Progenitor cell of endocrine pancreas (in vitro differentiated cells): ENCODE data around the gene PTOV1. TPM values are rescaled to one million over a fixed set of nuclear protein-coding genes. Genes with fewer than 3 reads are reported as not detected.

Source experiments
- DNase-seq: peaks from one replicate; pipeline ENCODE4 v3.0.0; 2021; ENCODE audit warnings: low spot score; ENCODE audit not compliant: unreplicated experiment
- H3K27ac Mint-ChIP-seq: 2 replicates; pipeline ENCODE4 v1.8.0; 2021; ENCODE audit warnings: mild to moderate bottlenecking, moderate library complexity, mixed read lengths
- H3K27me3 Mint-ChIP-seq: 2 replicates; pipeline ENCODE4 v1.8.0; 2021; ENCODE audit warnings: mixed read lengths
- H3K36me3 Mint-ChIP-seq: 2 replicates; pipeline ENCODE4 v1.8.0; 2022; ENCODE audit warnings: mixed read lengths; ENCODE audit not compliant: insufficient read depth
- H3K4me1 Mint-ChIP-seq: 2 replicates; pipeline ENCODE4 v1.8.0; 2021; ENCODE audit warnings: low read depth, mixed read lengths
- H3K4me3 Mint-ChIP-seq: 2 replicates; pipeline ENCODE4 v1.8.0; 2021; ENCODE audit warnings: low read depth, mild to moderate bottlenecking, moderate library complexity, mixed read lengths
- H3K9me3 Mint-ChIP-seq: 2 replicates; pipeline ENCODE4 v1.8.0; 2021; ENCODE audit warnings: low read depth, mixed read lengths
- total RNA-seq: library from RNA; stranded (reverse); gene quantifications from 2 replicates; pipeline ENCODE4 v1.2.1, GENCODE V29; 2021
- TF ChIP-seq, protein P1 (sequence below): fragments of 200-600 bp; sonication (generic); IDR thresholded peaks from one replicate; pipeline ENCODE4 v1.5.0; 2021; ENCODE audit warnings: antibody characterized with exemption, mild to moderate bottlenecking; ENCODE audit not compliant: unreplicated experiment

The PTOV1 gene
- total RNA-seq, 1 donor from 2014 or later, result 564 TPM

DNA sequence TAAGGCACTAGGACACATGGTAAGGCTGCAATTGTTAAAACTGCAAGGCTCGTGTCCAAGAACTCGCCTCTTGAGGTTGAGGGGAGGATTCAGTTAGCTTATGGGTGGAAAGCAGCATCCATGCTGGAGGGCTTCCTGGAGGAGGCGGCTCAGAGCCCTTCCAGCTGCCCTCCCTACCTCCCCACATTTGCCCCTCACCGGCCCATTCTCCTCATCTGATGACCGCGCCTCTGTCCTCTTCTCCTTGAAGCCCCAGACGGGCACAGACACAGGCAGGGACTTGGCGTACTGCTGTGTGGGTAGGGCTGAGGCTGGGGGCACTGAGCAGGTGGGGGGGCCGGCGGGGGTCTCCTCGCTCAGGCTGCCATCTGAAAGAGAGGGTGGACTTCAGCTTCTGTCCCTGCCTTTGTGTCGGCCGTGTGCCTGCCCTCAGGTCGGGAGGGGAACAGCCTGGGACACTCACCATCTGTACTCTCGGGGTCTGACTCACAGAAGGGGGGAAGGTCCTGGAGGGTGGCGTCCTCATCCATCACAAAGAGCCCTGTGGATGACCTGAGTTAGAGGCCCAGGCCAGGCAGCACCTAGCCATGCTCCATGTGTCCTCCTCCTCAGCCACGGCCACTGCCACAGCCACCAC lies 20.5 kb downstream of the PTOV1 start:
- H3K4me1 Mint-ChIP-seq, result peaks cover 14% of the 10 kb centered on the region
- no peak for DNase-seq
- TF ChIP-seq, protein P1, sequence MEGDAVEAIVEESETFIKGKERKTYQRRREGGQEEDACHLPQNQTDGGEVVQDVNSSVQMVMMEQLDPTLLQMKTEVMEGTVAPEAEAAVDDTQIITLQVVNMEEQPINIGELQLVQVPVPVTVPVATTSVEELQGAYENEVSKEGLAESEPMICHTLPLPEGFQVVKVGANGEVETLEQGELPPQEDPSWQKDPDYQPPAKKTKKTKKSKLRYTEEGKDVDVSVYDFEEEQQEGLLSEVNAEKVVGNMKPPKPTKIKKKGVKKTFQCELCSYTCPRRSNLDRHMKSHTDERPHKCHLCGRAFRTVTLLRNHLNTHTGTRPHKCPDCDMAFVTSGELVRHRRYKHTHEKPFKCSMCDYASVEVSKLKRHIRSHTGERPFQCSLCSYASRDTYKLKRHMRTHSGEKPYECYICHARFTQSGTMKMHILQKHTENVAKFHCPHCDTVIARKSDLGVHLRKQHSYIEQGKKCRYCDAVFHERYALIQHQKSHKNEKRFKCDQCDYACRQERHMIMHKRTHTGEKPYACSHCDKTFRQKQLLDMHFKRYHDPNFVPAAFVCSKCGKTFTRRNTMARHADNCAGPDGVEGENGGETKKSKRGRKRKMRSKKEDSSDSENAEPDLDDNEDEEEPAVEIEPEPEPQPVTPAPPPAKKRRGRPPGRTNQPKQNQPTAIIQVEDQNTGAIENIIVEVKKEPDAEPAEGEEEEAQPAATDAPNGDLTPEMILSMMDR, result no peak
- no peaks in the 10 kb centered on the region for H3K27me3 Mint-ChIP-seq
- H3K36me3 Mint-ChIP-seq, result peaks cover 5% of the 10 kb centered on the region
- peak overlapping the region; percentile 89 for H3K27ac Mint-ChIP-seq
- H3K4me3 Mint-ChIP-seq, result peak overlapping the region; percentile 37
- H3K9me3 Mint-ChIP-seq, result no peaks in the 10 kb centered on the region

DNA sequence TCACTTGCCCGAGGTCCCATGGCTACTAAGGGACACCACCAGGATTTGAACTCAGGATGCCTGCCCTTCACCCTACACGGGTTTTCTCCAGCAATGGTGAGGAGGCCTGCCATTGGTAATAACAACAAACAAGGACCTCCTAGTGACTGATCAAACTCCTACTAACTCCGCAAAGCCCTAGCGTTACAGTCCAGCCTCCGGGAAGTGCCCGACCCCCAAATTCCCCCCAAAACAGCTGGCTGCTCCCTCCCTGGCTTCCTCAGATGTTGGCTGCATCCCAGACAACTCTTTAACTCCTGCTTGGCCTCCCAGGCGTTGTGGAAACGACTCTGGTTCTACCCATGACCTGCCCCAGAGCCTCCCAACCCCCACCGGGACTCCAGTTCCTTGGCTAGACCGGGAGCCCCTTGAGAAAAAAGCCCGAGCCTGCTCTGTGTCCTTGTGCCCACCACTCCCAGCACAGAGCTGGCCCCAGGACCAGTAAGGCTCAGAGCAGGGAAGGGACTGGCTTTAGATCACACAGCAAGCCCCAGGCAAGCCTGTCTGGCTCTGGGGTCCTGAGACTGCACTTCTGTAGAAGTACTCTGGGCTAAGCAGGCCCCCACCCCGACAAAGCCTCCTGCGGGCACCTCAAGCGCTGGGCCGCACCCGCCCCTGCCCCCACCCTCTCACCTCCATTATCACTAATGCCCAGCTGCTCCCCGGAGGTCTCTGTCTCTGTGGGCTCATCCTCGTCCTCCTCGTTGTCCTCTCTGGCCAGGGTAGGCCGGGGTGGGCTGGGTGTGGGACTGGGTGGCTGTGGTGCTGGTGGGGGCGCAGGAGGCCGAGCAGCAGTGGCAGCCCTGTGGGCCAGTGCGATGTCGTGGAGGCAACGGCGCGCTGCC lies 21.5 kb downstream of the PTOV1 start:
- Mint-ChIP-seq H3K27me3 (no peaks in the 10 kb centered on the region), H3K4me1 (peaks cover 11% of the 10 kb centered on the region), H3K36me3 (peaks cover 3% of the 10 kb centered on the region), H3K4me3 (peak overlapping the region; percentile 37), H3K9me3 (no peaks in the 10 kb centered on the region), H3K27ac (peak overlapping the region; percentile 89)
- DNase-seq, result no peak
- TF ChIP-seq, protein P1, result no peak

DNA sequence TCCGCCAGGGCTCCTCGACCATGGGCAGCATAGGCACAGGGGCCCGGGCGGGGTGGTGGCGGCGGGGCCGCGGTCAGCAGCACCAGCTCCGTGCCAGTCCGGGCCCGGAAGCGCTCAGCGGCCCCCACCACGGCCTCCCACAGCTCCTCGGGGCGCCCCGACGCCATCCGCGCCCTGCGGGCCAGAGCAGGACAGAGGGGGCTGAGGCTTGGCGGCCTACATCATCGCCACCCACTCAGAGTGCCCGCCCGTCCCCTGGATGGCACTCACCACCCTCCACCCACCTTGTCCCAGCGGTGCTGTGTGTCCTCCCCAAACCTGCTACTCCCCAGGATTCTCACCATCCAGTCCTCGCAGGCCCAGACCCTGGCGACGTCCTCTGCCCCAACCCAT lies 22.2 kb downstream of the PTOV1 start:
- Mint-ChIP-seq H3K27ac (no peak overlapping the region), H3K4me1 (peaks cover 12% of the 10 kb centered on the region), H3K4me3 (no peak overlapping the region), H3K36me3 (peaks cover 3% of the 10 kb centered on the region), H3K9me3 (no peaks in the 10 kb centered on the region), H3K27me3 (no peaks in the 10 kb centered on the region)
- TF ChIP-seq, protein P1, result no peak
- DNase-seq, result no peak

DNA sequence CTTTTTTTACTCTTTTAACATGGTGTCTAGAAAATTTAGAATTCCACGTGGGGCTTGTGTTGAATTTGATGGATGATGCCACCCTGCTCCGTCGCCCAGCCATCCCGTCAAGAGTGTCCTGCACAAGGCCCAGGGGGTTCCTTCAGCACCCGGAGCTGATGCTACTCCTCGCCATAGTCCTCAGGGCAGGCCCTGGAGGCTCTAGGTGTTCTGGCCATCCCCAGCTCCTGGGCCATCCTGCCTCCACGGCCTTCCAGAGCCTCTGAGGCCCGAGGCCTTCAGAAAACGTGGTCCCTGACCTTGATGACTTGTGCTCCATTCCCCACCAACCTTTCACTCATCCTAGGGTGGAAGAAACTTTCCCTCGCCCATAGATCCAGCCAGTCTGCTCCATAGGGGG lies 22.9 kb downstream of the PTOV1 start:
- DNase-seq, result no peak
- no peaks in the 10 kb centered on the region for H3K27me3 Mint-ChIP-seq
- TF ChIP-seq, protein P1, result no peak
- peaks cover 3% of the 10 kb centered on the region for H3K36me3 Mint-ChIP-seq
- peaks cover 17% of the 10 kb centered on the region for H3K4me1 Mint-ChIP-seq
- no peaks in the 10 kb centered on the region for H3K9me3 Mint-ChIP-seq
- H3K4me3 Mint-ChIP-seq, result no peak overlapping the region
- no peak overlapping the region for H3K27ac Mint-ChIP-seq

DNA sequence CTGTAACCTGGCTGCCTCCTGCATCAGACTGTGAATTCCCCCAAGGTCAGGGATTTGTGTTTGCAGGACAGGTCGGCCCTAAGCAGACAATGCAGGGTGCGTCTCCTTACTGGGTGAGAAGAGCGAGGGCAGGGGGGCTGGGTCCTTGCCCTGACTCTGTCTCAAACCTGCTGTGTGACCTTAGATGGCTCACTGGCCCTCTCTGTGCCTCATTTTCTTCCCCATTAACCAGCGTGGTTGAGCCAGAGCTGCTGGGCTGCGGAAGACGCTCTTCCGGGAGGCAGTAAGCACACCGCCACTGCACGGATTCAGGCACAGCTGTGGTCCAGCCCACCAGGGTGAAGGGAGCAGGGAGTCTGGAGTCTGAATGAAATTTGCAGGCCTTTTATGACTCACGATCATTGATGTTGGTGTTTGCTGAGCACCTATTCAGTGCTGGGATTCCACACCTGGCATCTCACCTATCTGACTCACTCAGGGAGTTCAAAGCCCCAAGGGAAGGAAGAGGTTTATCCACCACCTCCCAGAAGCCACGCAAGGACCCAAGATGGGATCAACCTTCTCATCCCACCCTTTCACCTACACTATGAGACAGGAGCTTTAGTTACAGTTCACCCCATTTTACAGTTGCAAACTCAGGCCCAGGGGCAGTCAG lies 23.7 kb downstream of the PTOV1 start:
- H3K36me3 Mint-ChIP-seq, result peaks cover 6% of the 10 kb centered on the region
- TF ChIP-seq, protein P1, result no peak
- no peaks in the 10 kb centered on the region for H3K27me3 Mint-ChIP-seq
- no peak for DNase-seq
- no peak overlapping the region for H3K4me3 Mint-ChIP-seq
- no peaks in the 10 kb centered on the region for H3K9me3 Mint-ChIP-seq
- H3K4me1 Mint-ChIP-seq, result peaks cover 18% of the 10 kb centered on the region
- no peak overlapping the region for H3K27ac Mint-ChIP-seq
